GM12878 (cell line): ENCODE measurements around the gene ZNF836. TPM values are rescaled to one million over a fixed set of nuclear protein-coding genes. Genes with fewer than 3 reads are reported as not detected.

ENCODE experiments used
- HDGF ChIP-seq: fragments of 450-650 bp; IDR thresholded peaks from 2 replicates; pipeline ENCODE4 v1.6.1; 2016; ENCODE audit warnings: antibody characterized with exemption
- JUND ChIP-seq: IDR thresholded peaks from 2 replicates; pipeline ENCODE4 v1.6.1; 2012; ENCODE audit warnings: low read depth, mild to moderate bottlenecking, low read length, improper control_type of control experiment, moderate library complexity
- KAT2A ChIP-seq: conservative IDR thresholded peaks from 2 replicates; pipeline ENCODE4 v1.6.1; 2011; ENCODE audit warnings: low read depth, low read length; ENCODE audit not compliant: control insufficient read depth
- MTA2 ChIP-seq: fragments of 450-650 bp; IDR thresholded peaks from 2 replicates; pipeline ENCODE4 v1.6.1; 2016; ENCODE audit warnings: low read depth, mild to moderate bottlenecking, moderate library complexity
- NFXL1 ChIP-seq: fragments of 450-650 bp; IDR thresholded peaks from 2 replicates; pipeline ENCODE4 v1.6.1; 2017; ENCODE audit warnings: antibody characterized with exemption, mild to moderate bottlenecking, borderline replicate concordance
- POLR2AphosphoS5 ChIP-seq: IDR thresholded peaks from 2 replicates; pipeline ENCODE4 v1.6.1; 2011; ENCODE audit warnings: mild to moderate bottlenecking, low read length, inconsistent platforms
- SKIL ChIP-seq: fragments of 450-650 bp; IDR thresholded peaks from 2 replicates; pipeline ENCODE4 v1.6.1; 2017; ENCODE audit warnings: mild to moderate bottlenecking, low read depth, inconsistent platforms; ENCODE audit not compliant: poor library complexity, severe bottlenecking
- SP1 ChIP-seq: IDR thresholded peaks from one replicate; pipeline ENCODE4 v1.6.1; 2011; ENCODE audit warnings: low read depth, low read length
- STAT1 ChIP-seq: fragments of 450-650 bp; conservative IDR thresholded peaks from 2 replicates; pipeline ENCODE4 v1.6.1; 2014; ENCODE audit warnings: antibody characterized with exemption, mild to moderate bottlenecking
- ZNF592 ChIP-seq: fragments of 450-650 bp; IDR thresholded peaks from 2 replicates; pipeline ENCODE4 v1.6.1; 2017; ENCODE audit warnings: mild to moderate bottlenecking, moderate library complexity
- polyA plus RNA-seq, 11 experiments: library from polyadenylated mRNA; depleted of rRNA in 4 of 11; unstranded in 6 of 11; stranded (reverse) in 5 of 11; fragments of >200 nt; fragmentation: Nextera tagmentation in 4 of 11; fragmentation: Illumina TruSeq in 1 of 11; extraction: Ambion mirVana in 4 of 11; extraction: Trizol in 1 of 11; gene quantifications; 1 replicate in 1 of 11; 2 replicates in 10 of 11; pipeline versions ENCODE4 v1.2.1 to v1.2.3, GENCODE V29; 2011 to 2016; ENCODE audit warnings: inconsistent platforms in 2 of 11, missing spikeins in 2 of 11, low read depth in 1 of 11
- total RNA-seq, 4 experiments: library from RNA; depleted of rRNA in 3 of 4; stranded (reverse); fragments of >200 nt in 3 of 4; fragmentation: Illumina TruSeq in 1 of 4; extraction: Trizol in 1 of 4; gene quantifications; 2 replicates each; pipeline versions ENCODE4 v1.2.1 to v1.2.3, GENCODE V29; 2013 to 2021

Gene ZNF836
- total and polyA plus RNA-seq, 10 of the 15 experiments (the other 5 are each of a cell fraction or from before 2014, with no cell fraction given) = 4.5 to 9.2 (median 6.2) TPM

- TF ChIP-seq ZNF592 = no peak
- no peak for TF ChIP-seq HDGF
- TF ChIP-seq MTA2 = no peak
- no peak for TF ChIP-seq JUND
- TF ChIP-seq SKIL = no peak
- TF ChIP-seq SP1 = no peak
- no peak for TF ChIP-seq POLR2AphosphoS5
- no peak for TF ChIP-seq KAT2A
- TF ChIP-seq STAT1 = no peak
- no peak for TF ChIP-seq NFXL1
These were observed 30.2 kb downstream of the ZNF836 start (continued) for GRCh38 chr19:52141203-52141602.
